GM12878 (cell line): ENCODE results near the gene PFKFB1.

Experiments used
- BHLHE40 ChIP-seq, 2 experiments: fragments of 450-650 bp in 1 of 2; IDR thresholded peaks; 2 replicates each; pipeline ENCODE4 v1.6.1; 2011 to 2017; ENCODE audit warnings: low read depth in 2 of 2, borderline replicate concordance in 1 of 2, improper control_type of control experiment in 1 of 2, low read length in 1 of 2, mild to moderate bottlenecking in 1 of 2
- CHD2 ChIP-seq: IDR thresholded peaks from 2 replicates; pipeline ENCODE4 v1.6.1; 2011; ENCODE audit warnings: low read depth, low read length, improper control_type of control experiment, borderline replicate concordance
- FOXM1 ChIP-seq: IDR thresholded peaks from 2 replicates; pipeline ENCODE4 v1.6.1; 2012; ENCODE audit warnings: low read depth, mild to moderate bottlenecking, inconsistent platforms, low read length, moderate library complexity
- SUPT20H ChIP-seq: IDR thresholded peaks from 2 replicates; pipeline ENCODE4 v1.6.1; 2011; ENCODE audit warnings: low read depth, mild to moderate bottlenecking, low read length, moderate library complexity, borderline replicate concordance; ENCODE audit not compliant: control insufficient read depth
- YBX1 ChIP-seq: fragments of 450-650 bp; IDR thresholded peaks from 2 replicates; pipeline ENCODE4 v1.6.1; 2016; ENCODE audit warnings: antibody characterized with exemption

DNA sequence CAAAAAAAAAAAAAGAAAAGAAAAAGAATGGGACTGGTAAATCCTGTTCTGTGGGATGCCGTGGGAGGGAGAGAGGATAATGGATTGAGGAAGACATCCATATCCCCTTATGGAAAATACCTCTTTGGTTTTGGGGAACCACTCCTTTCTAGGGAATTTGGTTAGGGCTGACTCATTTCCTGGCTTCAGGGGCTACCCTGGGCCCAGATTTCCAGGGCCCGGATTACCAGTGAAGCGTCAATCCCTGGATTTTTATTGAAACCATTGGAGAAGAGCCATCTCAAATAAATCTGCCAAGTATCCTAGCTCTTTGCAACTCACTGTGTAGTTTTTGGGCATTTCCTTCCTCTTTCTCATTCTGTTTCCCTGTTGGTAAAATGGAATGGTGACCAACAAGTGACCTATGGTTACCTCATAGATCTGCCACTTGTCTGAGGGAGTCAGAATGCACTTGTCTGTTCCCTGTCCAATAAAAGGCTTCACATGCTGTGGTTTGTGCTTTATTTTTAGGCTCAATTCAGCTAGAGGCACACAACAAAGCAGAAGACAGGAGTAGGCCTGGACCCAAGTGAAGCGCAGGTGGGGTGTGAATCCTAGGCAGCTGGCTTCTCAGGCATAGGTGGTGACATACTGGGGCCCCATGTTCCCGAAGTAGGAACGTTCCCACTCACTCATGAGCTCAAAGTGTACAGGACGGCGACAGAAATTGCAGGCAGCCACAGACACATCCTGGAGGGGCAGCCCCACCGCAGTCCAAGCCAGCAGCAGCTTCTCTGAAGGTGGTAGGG lies 14.8 kb upstream of the PFKFB1 start:
- TF ChIP-seq SUPT20H (no peak), FOXM1 (no peak), CHD2 (no peak), BHLHE40 (IDR thresholded peaks at IDR 0.05; ENCODE audit: borderline replicate concordance in 1 of 2, low read depth in 2 of 2, low read length in 1 of 2) (no peak), YBX1 (no peak)
